Uterus (tissue), 4 donors: ENCODE measurements around the gene STK39. TPM values are rescaled to one million over a fixed set of nuclear protein-coding genes. Genes with fewer than 3 reads are reported as not detected.

Source experiments
- DNase-seq, 2 donors: peaks; one replicate each; pipeline ENCODE4 v3.0.0-alpha.2; 2019 to 2020
- H3K27ac ChIP-seq, 2 donors: fragments of 200-600 bp; sonication (generic); 1 replicate in 1 of 2; 2 replicates in 1 of 2; pipeline ENCODE4 v1.5.1; 2016 to 2018
- H3K27me3 ChIP-seq, 2 donors: fragments of 200-600 bp; sonication (generic); one replicate each; pipeline ENCODE4 v1.5.1; 2018 to 2019; ENCODE audit warnings: control low read depth in 1 of 2
- H3K36me3 ChIP-seq, 2 donors: fragments of 200-600 bp; sonication (generic); one replicate each; pipeline ENCODE4 v1.5.1; 2019; ENCODE audit warnings: control low read depth in 1 of 2
- H3K4me1 ChIP-seq, 2 donors: fragments of 200-600 bp; sonication (generic); one replicate each; pipeline ENCODE4 v1.5.1; 2018 to 2019; ENCODE audit warnings: control low read depth in 1 of 2
- H3K4me3 ChIP-seq, 2 donors: fragments of 200-600 bp; sonication (generic); 1 replicate in 1 of 2; 2 replicates in 1 of 2; pipeline ENCODE4 v1.5.1; 2018 to 2019; ENCODE audit warnings: mild to moderate bottlenecking in 1 of 2
- H3K9me3 ChIP-seq, 2 donors: fragments of 200-600 bp; sonication (generic); one replicate each; pipeline ENCODE4 v1.5.1; 2019; ENCODE audit warnings: control low read depth in 1 of 2
- CTCF ChIP-seq, 4 experiments: fragments of 200-600 bp in 2 of 4; fragments of 450-650 bp in 2 of 4; sonication (generic) in 2 of 4; IDR thresholded peaks; one replicate each; pipeline ENCODE4 v1.5.1; 2016 to 2019; ENCODE audit warnings: antibody characterized with exemption in 4 of 4, mild to moderate bottlenecking in 2 of 4, moderate library complexity in 1 of 4
- POLR2A ChIP-seq, 2 donors: fragments of 450-650 bp; IDR thresholded peaks; one replicate each; pipeline ENCODE4 v1.6.1; 2016; ENCODE audit warnings: antibody characterized with exemption in 2 of 2, mild to moderate bottlenecking in 1 of 2, moderate library complexity in 1 of 2
- intact Hi-C: fragments of 100-400 bp; cut with DNase I; formaldehyde crosslinking; loops from one replicate; pipeline ENCODE4 v1.15.1; 2023; ENCODE audit warnings: low total_unique reads
- total RNA-seq, 4 donors: library from RNA; depleted of rRNA in 3 of 4; stranded (reverse); fragments of >200 nt in 3 of 4; gene quantifications; one replicate each; pipeline versions ENCODE4 v1.1.0 to v1.2.4, GENCODE V29; 2014 to 2023
- donor health status: DM: yes; HTN: yes; CAD: no.

STK39 gene
- total RNA-seq, 4 donors from 2014 or later, result 5.0 to 23.6 (median 9.8) TPM

- Histone ChIP-seq H3K9me3 (no peaks in the 10 kb centered on the region), H3K27me3 (no peaks in the 10 kb centered on the region), H3K36me3 (no peaks in the 10 kb centered on the region), H3K27ac (no peak overlapping the region), H3K4me1 (no peaks in the 10 kb centered on the region), H3K4me3 (no peak overlapping the region)
- TF ChIP-seq POLR2A (IDR thresholded peaks at IDR 0.05), result no peak
- no peak for TF ChIP-seq CTCF (IDR thresholded peaks at IDR 0.05)
- DNase-seq, result no peak
- intact Hi-C loops, result no loop called here
Measured at GRCh38 chr2:168210895-168211570, 36.4 kb downstream of the STK39 start.

GRCh38 chr2:168210216-168210894 is 37.0 kb downstream of the STK39 start:
- Histone ChIP-seq H3K9me3 (no peaks in the 10 kb centered on the region), H3K4me3 (no peak overlapping the region), H3K27ac (no peak overlapping the region), H3K36me3 (no peaks in the 10 kb centered on the region), H3K27me3 (no peaks in the 10 kb centered on the region), H3K4me1 (no peaks in the 10 kb centered on the region)
- TF ChIP-seq POLR2A (IDR thresholded peaks at IDR 0.05) (no peak), CTCF (IDR thresholded peaks at IDR 0.05) (no peak)
- no peak for DNase-seq
- intact Hi-C loops, result no loop called here

- Histone ChIP-seq H3K36me3 (no peaks in the 10 kb centered on the region), H3K27me3 (no peaks in the 10 kb centered on the region), H3K9me3 (no peaks in the 10 kb centered on the region), H3K27ac (no peak overlapping the region), H3K4me3 (no peak overlapping the region), H3K4me1 (no peaks in the 10 kb centered on the region)
- no peak for DNase-seq
- intact Hi-C loops, result no loop called here
- TF ChIP-seq CTCF (IDR thresholded peaks at IDR 0.05), result no peak
- no peak for TF ChIP-seq POLR2A (IDR thresholded peaks at IDR 0.05)
Measured at GRCh38 chr2:168208652-168209051, 38.7 kb downstream of the STK39 start.

- TF ChIP-seq POLR2A (IDR thresholded peaks at IDR 0.05), result no peak
- no peak for TF ChIP-seq CTCF (IDR thresholded peaks at IDR 0.05)
- Histone ChIP-seq H3K27me3 (no peaks in the 10 kb centered on the region), H3K36me3 (no peaks in the 10 kb centered on the region), H3K27ac (no peak overlapping the region), H3K4me1 (no peaks in the 10 kb centered on the region), H3K9me3 (no peaks in the 10 kb centered on the region), H3K4me3 (no peak overlapping the region)
- intact Hi-C loops, result no loop called here
- DNase-seq, result no peak
Measured at GRCh38 chr2:168207851-168208250, 39.5 kb downstream of the STK39 start.
